IMR-90 (cell line): Measurements from ENCODE around the gene RHOBTB1. TPM values are rescaled to one million over a fixed set of nuclear protein-coding genes. Genes with fewer than 3 reads are reported as not detected.
A peak's percentile ranks its signal among the peaks of the same experiment; 100 is the strongest.

Experiments used
- ATAC-seq: fragments of 200-7000 bp; cut with Tn5 transposase; 2 replicates; pipeline ENCODE4 v1.9.1; 2020; ENCODE audit warnings: low read depth, mild to moderate bottlenecking, moderate library complexity
- BruUV-seq: library from RNA; stranded (reverse); fragments of 400-500 nt; replicated peaks from 2 replicates; lab custom pipeline; 2021; lab: Mats Ljungman, UMichigan
- CTCF ChIA-PET: fragments of 300-600 bp; formaldehyde crosslinking; extraction: SDS; loops from one replicate; lab custom pipeline; 2021; ENCODE audit warnings: antibody characterized with exemption; lab: Yijun Ruan, JAX
- POLR2A ChIA-PET: fragments of 300-600 bp; sonication (Branson Sonifier 250); formaldehyde crosslinking; loops from one replicate; lab custom pipeline; 2022; ENCODE audit warnings: antibody characterized with exemption; ENCODE audit not compliant: unreplicated experiment; lab: Charles Lee
- DNase-seq: peaks from one replicate; pipeline ENCODE4 v3.0.0; 2013
- H2AFZ ChIP-seq: replicated peaks from 2 replicates; pipeline ENCODE3; 2013; ENCODE audit warnings: low read length, mild to moderate bottlenecking; ENCODE audit not compliant: poor library complexity
- H2AK5ac ChIP-seq: 2 replicates; pipeline ENCODE4 v1.6.1; 2013; ENCODE audit warnings: low read depth, low read length, inconsistent platforms
- H2AK9ac ChIP-seq: replicated peaks from 2 replicates; pipeline ENCODE3; 2013; ENCODE audit warnings: mild to moderate bottlenecking, low read depth, low read length, moderate library complexity; ENCODE audit not compliant: poor library complexity
- H2BK120ac ChIP-seq: 2 replicates; pipeline ENCODE4 v1.6.1; 2013; ENCODE audit warnings: low read depth, low read length, inconsistent platforms
- H2BK15ac ChIP-seq: 3 replicates; pipeline ENCODE4 v1.6.1; 2013; ENCODE audit warnings: low read depth, low read length, inconsistent platforms
- H2BK20ac ChIP-seq: 2 replicates; pipeline ENCODE4 v1.6.1; 2013; ENCODE audit warnings: low read depth, mild to moderate bottlenecking, inconsistent platforms, low read length, moderate library complexity
- H2BK5ac ChIP-seq: 2 replicates; pipeline ENCODE4 v1.6.1; 2013; ENCODE audit warnings: mild to moderate bottlenecking, low read depth, low read length, inconsistent platforms; ENCODE audit not compliant: poor library complexity, severe bottlenecking
- H3K14ac ChIP-seq: replicated peaks from 2 replicates; pipeline ENCODE4 v1.6.1; 2013; ENCODE audit warnings: low read depth, low read length, inconsistent platforms
- H3K18ac ChIP-seq: 2 replicates; pipeline ENCODE4 v1.6.1; 2013; ENCODE audit warnings: low read depth, low read length, control low read depth
- H3K23ac ChIP-seq: 2 replicates; pipeline ENCODE4 v1.6.1; 2013; ENCODE audit warnings: low read depth, low read length, inconsistent platforms
- H3K27ac ChIP-seq: 2 replicates; pipeline ENCODE4 v1.5.1; 2013; ENCODE audit warnings: mild to moderate bottlenecking, control low read depth, low read length; ENCODE audit not compliant: insufficient read depth
- H3K27me3 ChIP-seq: 2 replicates; pipeline ENCODE4 v1.6.1; 2013; ENCODE audit warnings: low read length; ENCODE audit not compliant: control insufficient read depth, insufficient read depth
- H3K36me3 ChIP-seq: 2 replicates; pipeline ENCODE4 v1.6.1; 2013; ENCODE audit warnings: low read length, mixed read lengths; ENCODE audit not compliant: control insufficient read depth, insufficient read depth
- H3K4ac ChIP-seq: 2 replicates; pipeline ENCODE4 v1.6.1; 2013; ENCODE audit warnings: low read depth, low read length, inconsistent platforms
- H3K4me1 ChIP-seq: 2 replicates; pipeline ENCODE4 v1.6.1; 2013; ENCODE audit warnings: low read length, mixed read lengths; ENCODE audit not compliant: control insufficient read depth, insufficient read depth
- H3K4me2 ChIP-seq: 2 replicates; pipeline ENCODE4 v1.6.1; 2013; ENCODE audit warnings: low read depth, mild to moderate bottlenecking, control low read depth, low read length, moderate library complexity
- H3K4me3 ChIP-seq: 2 replicates; pipeline ENCODE4 v1.5.1; 2013; ENCODE audit warnings: low read depth, mild to moderate bottlenecking, control low read depth, low read length, moderate library complexity; ENCODE audit not compliant: insufficient read depth
- H3K56ac ChIP-seq: 2 replicates; pipeline ENCODE4 v1.6.1; 2013; ENCODE audit warnings: low read length, inconsistent platforms; ENCODE audit not compliant: insufficient read depth; ENCODE audit errors: extremely low read depth
- H3K79me1 ChIP-seq, 2 experiments: 2 replicates each; pipeline ENCODE4 v1.6.1; 2013; ENCODE audit warnings: low read length in 2 of 2, inconsistent platforms in 1 of 2, low read depth in 1 of 2
- H3K9ac ChIP-seq: 2 replicates; pipeline ENCODE4 v1.6.1; 2013; ENCODE audit warnings: low read depth, low read length, control low read depth
- H3K9me1 ChIP-seq: 2 replicates; pipeline ENCODE4 v1.6.1; 2013; ENCODE audit warnings: low read length, inconsistent platforms; ENCODE audit not compliant: insufficient read depth
- H3K9me3 ChIP-seq: 2 replicates; pipeline ENCODE4 v1.6.1; 2013; ENCODE audit warnings: low read length; ENCODE audit not compliant: control insufficient read depth, insufficient read depth
- H4K20me1 ChIP-seq: 2 replicates; pipeline ENCODE4 v1.6.1; 2013; ENCODE audit warnings: low read length, inconsistent platforms; ENCODE audit not compliant: insufficient read depth
- H4K5ac ChIP-seq: 2 replicates; pipeline ENCODE4 v1.6.1; 2013; ENCODE audit warnings: mild to moderate bottlenecking, low read depth, low read length, control low read depth
- H4K8ac ChIP-seq, 2 experiments: 2 replicates each; pipeline ENCODE4 v1.6.1; 2013; ENCODE audit warnings: low read depth in 2 of 2, low read length in 2 of 2, control low read depth in 1 of 2, inconsistent platforms in 1 of 2
- H4K91ac ChIP-seq: 2 replicates; pipeline ENCODE4 v1.6.1; 2013; ENCODE audit warnings: low read depth, low read length, inconsistent platforms; ENCODE audit not compliant: insufficient read depth
- BHLHE40 ChIP-seq: fragments of 150-350 bp; IDR thresholded peaks from 2 replicates; pipeline ENCODE4 v1.6.1; 2016; ENCODE audit warnings: mild to moderate bottlenecking, low read depth, low read length
- CEBPB ChIP-seq: IDR thresholded peaks from 2 replicates; pipeline ENCODE4 v1.6.1; 2012; ENCODE audit warnings: low read depth, low read length, improper control_type of control experiment
- CHD1 ChIP-seq: IDR thresholded peaks from 2 replicates; pipeline ENCODE4 v1.6.1; 2012; ENCODE audit warnings: low read depth, low read length, improper control_type of control experiment
- ELK1 ChIP-seq: fragments of 150-350 bp; IDR thresholded peaks from 2 replicates; pipeline ENCODE4 v1.6.1; 2016; ENCODE audit warnings: low read depth, mild to moderate bottlenecking, low read length, moderate library complexity, borderline replicate concordance
- MAFK ChIP-seq: IDR thresholded peaks from 2 replicates; pipeline ENCODE4 v1.6.1; 2012; ENCODE audit warnings: low read depth, low read length, improper control_type of control experiment
- MAZ ChIP-seq: IDR thresholded peaks from 2 replicates; pipeline ENCODE4 v1.6.1; 2012; ENCODE audit warnings: low read depth, mild to moderate bottlenecking, low read length, improper control_type of control experiment, moderate library complexity, borderline replicate concordance
- MXI1 ChIP-seq: IDR thresholded peaks from 2 replicates; pipeline ENCODE4 v1.6.1; 2012; ENCODE audit warnings: low read depth, mild to moderate bottlenecking, low read length, moderate library complexity, borderline replicate concordance
- NFE2L2 ChIP-seq: fragments of 150-350 bp; IDR thresholded peaks from 2 replicates; pipeline ENCODE4 v1.6.1; 2016; ENCODE audit warnings: low read depth, mild to moderate bottlenecking, low read length
- RAD21 ChIP-seq: IDR thresholded peaks from 2 replicates; pipeline ENCODE4 v1.6.1; 2012; ENCODE audit warnings: low read length, improper control_type of control experiment
- RCOR1 ChIP-seq: IDR thresholded peaks from 2 replicates; pipeline ENCODE4 v1.6.1; 2012; ENCODE audit warnings: mild to moderate bottlenecking, low read length, improper control_type of control experiment; ENCODE audit not compliant: insufficient replicate concordance
- RFX5 ChIP-seq: IDR thresholded peaks from 2 replicates; pipeline ENCODE4 v1.8.0; 2012; ENCODE audit warnings: low read depth, mild to moderate bottlenecking, low read length, moderate library complexity
- SMC3 ChIP-seq: fragments of 150-350 bp; IDR thresholded peaks from 2 replicates; pipeline ENCODE4 v1.6.1; 2016; ENCODE audit warnings: low read depth, mild to moderate bottlenecking, antibody characterized with exemption, low read length, moderate library complexity
- USF2 ChIP-seq: fragments of 150-350 bp; IDR thresholded peaks from 2 replicates; pipeline ENCODE4 v1.6.1; 2017; ENCODE audit warnings: mild to moderate bottlenecking, antibody characterized with exemption, low read length, low read depth
- dilution Hi-C: fragments of 300-500 bp; cut with HindIII; formaldehyde crosslinking; loops from one replicate; pipeline ENCODE4 v1.14.3; 2018; ENCODE audit warnings: low sequenced_read_pairs; ENCODE audit not compliant: unreplicated experiment
- in situ Hi-C: fragments of 300-500 bp; cut with MboI; formaldehyde crosslinking; loops from 3 replicates; pipeline ENCODE4 v1.14.3; 2019; ENCODE audit warnings: low sequenced_read_pairs, inconsistent platforms, mixed read lengths
- intact Hi-C: fragments of 100-400 bp; cut with micrococcal nuclease; formaldehyde crosslinking; loops from 2 replicates; pipeline ENCODE4 v1.10.0; 2022
- polyA plus RNA-seq, 3 experiments: library from polyadenylated mRNA; depleted of rRNA; stranded (reverse); fragments of >200 nt; gene quantifications; 2 replicates each; pipeline ENCODE4 v1.2.3, GENCODE V29; 2012; ENCODE audit warnings: low replicate concordance in 1 of 3
- total RNA-seq: library from RNA; depleted of rRNA; stranded (reverse); fragments of >200 nt; gene quantifications from 2 replicates; pipeline ENCODE4 v1.2.3, GENCODE V29; 2012

RHOBTB1 gene
- total and polyA plus RNA-seq, 2 of the 4 experiments (the other 2 are of a cell fraction) = 8.9 to 15.2 TPM

GRCh38 chr10:60955316-60955715 lies 11.3 kb upstream of the RHOBTB1 start:
- peak overlapping the region; percentile 30 for H2BK120ac ChIP-seq
- ATAC-seq = no peak
- H2AK5ac ChIP-seq = no peak overlapping the region; the same call in 1 of the 2 replicates
- H3K36me3 ChIP-seq = no peaks in the 10 kb centered on the region
- peak overlapping the region; percentile 5 for H3K4ac ChIP-seq
- H3K14ac ChIP-seq = no peak overlapping the region; the same call in 1 of the 2 replicates
- DNase-seq = no peak
- H3K4me2 ChIP-seq = no peak overlapping the region
- peak overlapping the region; percentile 29; the same call in 1 of the 2 replicates for H3K23ac ChIP-seq
- no peak overlapping the region for H2AFZ ChIP-seq
- peaks cover 11% of the 10 kb centered on the region for H3K4me1 ChIP-seq
- dilution Hi-C loops = no loop called here
- no peak overlapping the region for H3K56ac ChIP-seq
- H3K4me3 ChIP-seq = no peak overlapping the region
- POLR2A ChIA-PET = no interaction called here
- in situ Hi-C loops = no loop called here
- H2BK5ac ChIP-seq = peak overlapping the region; percentile 88
- H3K79me1 ChIP-seq = no peaks in the 10 kb centered on the region
- H4K20me1 ChIP-seq = no peaks in the 10 kb centered on the region
- no peaks in the 10 kb centered on the region for H3K27me3 ChIP-seq
- H4K8ac ChIP-seq = no peak overlapping the region
- CTCF ChIA-PET = interaction anchor here (0.6 kb wide), 1 partner anchor 11 kb away, joined by 3 read pairs; no protein-coding TSS in a partner anchor
- no peak overlapping the region for H3K27ac ChIP-seq
- H3K18ac ChIP-seq = no peak overlapping the region; the same call in 1 of the 2 replicates
- no peak overlapping the region for H3K9ac ChIP-seq
- H2BK20ac ChIP-seq = peak overlapping the region; percentile 8; the same call in 1 of the 2 replicates
- intact Hi-C loops = no loop called here
- no peak overlapping the region for H2BK15ac ChIP-seq
- BruUV-seq = no TSS peak
- TF ChIP-seq ELK1 (no peak), MAZ (no peak), MAFK (no peak), SMC3 (no peak), RFX5 (no peak), MXI1 (no peak), NFE2L2 (no peak), RCOR1 (no peak), RAD21 (no peak), USF2 (no peak), CEBPB (no peak), CHD1 (no peak), BHLHE40 (no peak)
- no peak overlapping the region for H4K5ac ChIP-seq
- H3K9me3 ChIP-seq = no peaks in the 10 kb centered on the region
- H4K91ac ChIP-seq = no peak overlapping the region
- no peak overlapping the region for H2AK9ac ChIP-seq
- H3K9me1 ChIP-seq = peaks cover 4% of the 10 kb centered on the region; the same call in 1 of the 2 replicates
